Embryonic facial prominence (tissue), 1 donor: ENCODE data around the gene SAXO2.
"Not testable (repeated sequence)": the region's sequence is repeated elsewhere in the genome, so short reads cannot be mapped to it uniquely, and the experiment has no call there.

Experiments
- DNase-seq: peaks from one replicate; pipeline ENCODE4 v3.0.0-alpha.2; 2016; ENCODE audit errors: extremely low spot score

The SAXO2 gene, protein sequence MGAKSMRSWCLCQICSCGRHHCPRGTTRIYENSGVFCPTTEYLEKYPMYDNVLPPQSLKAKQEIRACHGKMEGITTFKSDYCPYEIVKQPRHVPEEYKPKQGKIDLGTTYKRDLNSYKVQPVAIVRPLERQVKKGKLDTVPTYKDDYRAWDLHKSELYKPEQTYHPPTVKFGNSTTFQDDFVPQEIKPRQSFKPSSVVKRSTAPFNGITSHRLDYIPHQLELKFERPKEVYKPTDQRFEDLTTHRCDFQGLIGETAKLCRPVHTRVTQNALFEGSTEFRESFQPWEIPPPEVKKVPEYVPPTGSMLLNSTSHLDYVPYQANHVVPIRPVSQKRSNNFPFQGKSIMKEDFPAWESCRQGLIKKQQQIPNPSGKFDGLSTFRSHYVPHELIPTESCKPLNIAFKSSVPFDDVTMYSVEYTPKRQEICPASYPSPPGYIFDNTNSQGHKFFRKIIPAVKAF

DNA sequence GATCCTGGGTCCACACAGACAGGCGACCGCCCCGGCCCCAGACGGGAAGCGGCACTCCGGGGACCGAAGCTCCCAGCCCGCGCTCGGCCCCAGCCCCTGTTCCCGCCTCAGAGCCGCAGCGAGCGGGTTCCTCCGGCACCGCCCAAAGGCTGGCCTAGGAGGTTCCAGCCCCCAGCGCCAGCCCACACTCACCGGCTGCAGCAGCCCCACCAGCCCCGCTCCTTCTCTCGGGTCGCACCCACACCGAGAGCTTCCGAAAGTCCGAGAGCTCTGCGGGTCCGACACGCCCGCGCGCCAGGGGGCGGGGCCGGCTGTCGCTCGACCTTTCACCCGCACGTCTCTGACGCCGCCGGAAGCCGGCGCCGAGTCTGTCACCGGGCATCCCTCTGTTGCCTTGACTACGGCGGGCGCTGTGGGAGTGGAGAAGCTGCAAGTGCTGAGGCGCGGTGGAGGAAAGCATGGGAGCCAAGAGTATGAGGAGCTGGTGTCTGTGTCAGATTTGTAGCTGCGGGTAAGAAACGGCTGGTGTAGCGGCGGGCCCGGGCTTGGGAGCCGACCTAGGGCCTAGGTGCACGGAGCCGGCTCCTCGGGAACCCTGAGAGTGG lies at the start of gene SAXO2, which contains the start of gene EFL1:
Gene SAXO2 (plus strand): TSS at position 397 of the 605 bp plus-strand sequence. CDS start 62 bp downstream, at position 459.
Gene EFL1 (minus strand): TSS at position 313 of the 605 bp plus-strand sequence. CDS start 956 bp downstream, outside the sequence.
- DNase-seq = peak; percentile 63

DNA sequence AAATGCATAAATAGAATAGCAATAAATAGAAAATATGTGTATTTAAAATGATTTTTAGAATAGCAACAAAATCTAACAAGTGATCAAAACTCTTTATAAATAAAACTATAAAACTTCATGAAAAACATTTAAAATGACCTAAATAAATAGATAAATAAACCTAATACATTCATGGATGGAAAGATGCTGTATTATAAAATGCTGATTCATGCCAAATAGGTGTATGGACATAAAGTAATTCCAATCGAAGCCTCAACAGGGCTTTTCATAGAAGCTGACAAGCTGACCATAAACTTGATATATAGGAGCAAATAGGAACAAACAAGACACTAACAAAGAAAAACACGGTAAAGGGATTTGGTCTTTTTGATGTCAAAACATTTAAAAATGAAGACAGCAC lies 46.5 kb upstream of the SAXO2 start:
- DNase-seq = not testable (repeated sequence)

DNA sequence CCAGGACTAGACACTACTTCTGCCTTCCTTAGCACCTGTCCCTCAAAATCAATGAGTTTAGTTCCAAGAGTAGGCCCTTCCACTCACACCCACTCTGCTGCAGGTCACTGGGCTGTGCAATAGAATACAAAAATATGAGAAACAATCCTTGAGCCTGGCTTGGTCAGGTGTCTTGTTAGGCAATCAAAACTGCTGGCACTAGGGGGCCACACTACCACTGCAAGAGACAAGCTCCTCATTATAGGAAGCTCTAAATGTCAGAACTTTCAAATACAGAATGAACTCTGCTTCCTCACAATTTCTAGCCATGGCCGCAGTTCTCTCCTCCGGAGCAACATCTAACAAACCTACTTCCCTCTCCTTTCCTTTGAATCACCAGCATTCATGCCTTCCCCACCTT lies 41.1 kb upstream of the SAXO2 start:
- DNase-seq = not testable (repeated sequence)

DNA sequence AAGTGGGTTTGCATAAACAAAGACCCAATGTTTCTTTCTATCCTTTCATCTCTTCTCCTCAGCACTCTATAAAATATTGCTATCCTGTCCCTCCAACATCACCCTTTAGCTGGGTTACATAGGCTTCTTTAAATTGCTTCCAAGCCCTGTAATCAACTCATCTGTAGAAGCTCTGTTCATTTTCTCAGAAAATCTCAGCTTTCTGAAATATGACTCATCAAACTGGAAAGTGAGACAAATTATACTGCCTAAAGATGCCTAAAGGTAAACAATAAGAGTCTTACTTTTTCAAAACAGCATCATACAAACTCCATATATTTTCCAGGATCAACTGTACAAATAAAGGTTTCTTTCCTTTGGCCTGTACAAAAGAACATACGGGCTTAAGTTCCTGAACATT lies 33.9 kb upstream of the SAXO2 start:
- DNase-seq = no peak

DNA sequence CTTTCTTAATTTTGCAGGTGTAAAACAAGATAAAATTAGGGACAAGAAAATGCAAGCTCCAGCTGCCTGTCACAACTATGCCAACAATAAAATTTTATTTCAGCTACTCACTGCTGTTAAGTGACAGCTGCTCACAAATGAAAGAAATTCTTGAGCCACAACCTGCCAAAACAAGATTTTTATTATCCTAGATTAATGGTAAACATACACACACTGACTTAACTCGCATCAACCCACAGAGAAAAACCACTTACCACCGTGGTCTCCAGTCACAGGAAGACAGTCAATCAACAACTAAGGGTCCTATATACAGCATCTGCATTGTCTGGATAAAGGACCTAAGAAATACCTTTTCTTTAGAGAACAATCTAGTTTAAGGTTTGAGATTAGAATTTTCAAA lies 31.4 kb upstream of the SAXO2 start:
- DNase-seq = no peak

DNA sequence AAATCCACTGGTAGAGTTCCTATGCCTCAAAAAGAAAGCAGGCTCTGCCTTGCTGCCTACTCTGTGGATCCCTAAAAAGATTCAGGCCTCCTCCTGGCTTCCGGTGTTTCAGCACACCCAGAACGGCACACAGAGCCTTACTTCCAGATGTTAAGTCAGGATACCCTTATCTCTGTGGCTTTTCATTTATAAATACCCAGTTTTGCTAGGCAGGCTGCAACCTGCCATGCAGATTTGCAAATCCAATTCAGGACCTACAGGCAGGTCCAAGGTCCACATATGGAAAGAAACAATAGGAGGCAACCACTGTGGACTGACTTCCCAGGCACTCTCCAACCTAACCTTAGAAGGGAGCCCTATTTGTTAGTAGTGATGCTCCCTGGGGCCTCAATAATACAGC lies 30.8 kb upstream of the SAXO2 start:
- DNase-seq = no peak

DNA sequence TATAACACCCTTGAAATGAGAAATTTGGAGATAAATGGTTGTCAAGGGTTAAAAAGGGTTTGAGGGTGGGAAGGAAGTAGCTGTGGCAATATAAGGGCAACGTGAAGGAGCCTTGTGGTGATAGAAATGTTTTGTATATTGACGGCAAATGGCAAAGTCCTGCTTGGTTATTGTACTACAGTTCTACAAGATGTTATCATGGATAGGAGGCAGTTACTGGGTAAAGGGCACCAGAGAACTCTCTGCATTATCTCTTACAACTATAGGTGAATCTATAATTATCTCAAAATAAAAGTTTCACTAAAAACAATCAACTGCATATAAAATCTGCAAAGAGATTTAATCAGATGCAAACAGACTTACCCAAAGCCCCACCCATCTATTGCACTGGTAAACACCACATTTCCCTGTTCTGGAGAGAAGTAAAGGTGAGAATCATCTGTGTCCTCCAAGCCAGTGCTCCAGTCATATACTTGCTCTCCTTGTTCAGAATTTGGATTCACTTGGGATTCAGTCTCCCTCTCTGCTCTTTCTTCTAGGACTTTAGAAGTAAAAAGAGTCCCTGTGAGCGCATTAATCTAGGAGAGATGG lies 24.6 kb upstream of the SAXO2 start:
- DNase-seq = not testable (repeated sequence)

DNA sequence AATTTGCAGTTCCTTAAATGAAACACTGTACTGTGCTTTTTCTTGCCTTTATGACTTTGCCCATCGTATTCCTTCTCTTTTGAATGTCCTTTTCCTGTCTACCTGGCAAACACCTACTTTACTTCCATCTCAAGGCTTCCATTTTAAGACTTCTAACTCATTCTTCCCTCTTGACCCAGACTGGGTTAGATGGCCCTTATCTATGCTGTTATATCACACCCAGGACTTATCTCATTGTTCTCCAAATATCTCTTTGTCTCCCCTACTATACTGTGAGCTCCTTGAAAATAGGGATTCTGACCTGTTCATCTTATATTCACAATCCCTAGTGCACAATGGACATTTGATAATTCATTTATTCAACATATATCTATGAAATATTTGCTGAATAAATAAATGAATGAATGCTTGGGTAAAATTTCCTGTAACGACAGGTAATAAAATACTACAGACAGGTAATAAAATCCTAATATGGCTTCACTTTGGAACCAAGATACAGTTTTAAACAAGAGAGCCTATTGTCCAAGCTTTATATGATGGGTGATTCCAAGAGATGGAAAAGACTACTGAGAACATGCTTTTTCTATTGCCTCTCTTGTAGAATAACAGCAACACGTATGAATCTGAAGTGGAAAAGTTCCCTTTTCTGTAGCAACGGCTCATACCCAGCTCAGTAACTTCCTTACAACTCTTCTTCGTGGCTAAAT lies 22.8 kb upstream of the SAXO2 start:
- DNase-seq = no peak

DNA sequence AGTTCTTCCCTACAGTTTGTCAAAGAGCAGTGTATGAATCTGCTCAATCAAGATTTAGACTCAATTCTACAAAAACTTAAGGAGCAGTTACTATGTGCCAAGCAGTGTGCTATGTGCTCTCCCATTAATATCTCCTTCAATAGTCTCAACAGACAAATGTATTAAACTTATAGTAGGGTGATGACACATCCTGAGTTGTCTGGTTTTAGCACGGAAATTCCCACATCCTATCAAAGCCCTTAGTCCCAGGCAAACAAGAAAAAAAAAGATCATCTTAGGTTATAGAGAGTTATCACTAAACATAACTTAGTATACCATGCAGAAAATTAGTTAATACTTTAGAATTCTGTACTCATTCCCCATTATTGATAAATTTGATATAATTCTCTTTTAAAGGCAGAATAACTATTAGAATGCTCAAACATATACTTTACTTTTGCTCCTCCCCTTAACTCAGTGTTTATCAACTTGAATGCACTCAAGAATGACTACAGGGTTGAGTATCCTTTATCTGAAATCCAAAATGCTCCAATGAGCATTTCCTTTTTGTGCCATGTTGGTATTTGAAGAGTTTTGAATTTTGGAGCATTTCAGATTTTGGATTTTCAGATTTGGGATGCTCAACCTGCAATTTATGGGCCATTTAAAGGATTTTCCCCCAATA lies 20.6 kb upstream of the SAXO2 start:
- DNase-seq = not testable (repeated sequence)

DNA sequence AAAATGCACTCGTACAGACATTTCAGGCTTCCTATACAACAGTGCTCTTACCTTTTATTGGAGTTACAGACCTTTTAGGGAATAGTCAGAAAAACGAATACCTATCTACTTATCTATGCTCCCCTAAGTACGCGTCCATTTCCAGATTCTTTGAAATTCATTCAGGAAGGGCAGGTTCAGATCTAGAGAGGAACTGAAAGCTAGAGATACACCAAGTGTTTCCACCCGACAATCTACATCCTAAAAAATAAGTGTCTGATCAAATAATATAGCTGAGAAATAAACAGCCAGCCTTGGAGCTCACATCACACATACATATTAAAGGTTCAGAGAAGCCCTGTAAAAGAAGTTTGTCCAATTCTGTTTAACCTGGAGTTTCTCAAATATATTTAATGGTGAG lies 19.0 kb upstream of the SAXO2 start:
- DNase-seq = not testable (repeated sequence)

DNA sequence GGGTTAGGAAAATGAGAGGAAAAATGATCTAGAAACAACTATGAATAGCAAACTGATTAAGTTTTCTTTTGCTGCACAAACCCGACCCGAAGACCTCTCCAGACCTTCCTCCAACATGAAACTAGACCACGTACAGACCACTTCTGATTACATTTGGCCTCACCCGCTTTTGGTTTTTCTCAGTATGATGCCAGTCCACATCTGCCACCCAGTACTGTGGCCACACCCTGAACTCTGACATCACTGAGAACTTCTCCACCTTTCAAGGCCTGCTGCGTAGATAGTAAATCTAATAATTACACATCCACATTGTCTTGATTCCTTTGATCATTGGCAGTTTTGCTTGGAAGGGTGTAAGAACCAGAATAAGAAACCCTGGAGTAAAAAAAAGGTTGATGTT lies 16.7 kb upstream of the SAXO2 start:
- not testable (repeated sequence) for DNase-seq

DNA sequence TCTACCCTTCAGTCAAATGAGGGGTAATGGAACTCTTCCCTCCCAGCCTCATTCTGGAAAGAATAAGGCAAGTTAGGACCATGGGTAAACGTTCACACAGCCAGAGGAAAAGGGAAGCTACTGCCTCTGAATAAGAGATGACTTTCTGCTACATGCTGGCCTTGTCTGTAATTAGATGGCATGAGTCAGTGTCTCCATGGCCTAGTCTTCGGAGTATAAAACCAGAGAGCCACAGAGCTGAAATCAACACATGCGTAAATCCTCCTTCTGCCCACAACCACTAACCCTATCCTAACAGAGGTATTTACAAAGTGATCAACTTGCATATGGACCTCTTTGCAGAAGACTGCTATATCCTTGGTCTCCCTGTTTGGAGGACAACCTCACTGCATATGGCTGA lies 14.4 kb upstream of the SAXO2 start:
- not testable (repeated sequence) for DNase-seq

DNA sequence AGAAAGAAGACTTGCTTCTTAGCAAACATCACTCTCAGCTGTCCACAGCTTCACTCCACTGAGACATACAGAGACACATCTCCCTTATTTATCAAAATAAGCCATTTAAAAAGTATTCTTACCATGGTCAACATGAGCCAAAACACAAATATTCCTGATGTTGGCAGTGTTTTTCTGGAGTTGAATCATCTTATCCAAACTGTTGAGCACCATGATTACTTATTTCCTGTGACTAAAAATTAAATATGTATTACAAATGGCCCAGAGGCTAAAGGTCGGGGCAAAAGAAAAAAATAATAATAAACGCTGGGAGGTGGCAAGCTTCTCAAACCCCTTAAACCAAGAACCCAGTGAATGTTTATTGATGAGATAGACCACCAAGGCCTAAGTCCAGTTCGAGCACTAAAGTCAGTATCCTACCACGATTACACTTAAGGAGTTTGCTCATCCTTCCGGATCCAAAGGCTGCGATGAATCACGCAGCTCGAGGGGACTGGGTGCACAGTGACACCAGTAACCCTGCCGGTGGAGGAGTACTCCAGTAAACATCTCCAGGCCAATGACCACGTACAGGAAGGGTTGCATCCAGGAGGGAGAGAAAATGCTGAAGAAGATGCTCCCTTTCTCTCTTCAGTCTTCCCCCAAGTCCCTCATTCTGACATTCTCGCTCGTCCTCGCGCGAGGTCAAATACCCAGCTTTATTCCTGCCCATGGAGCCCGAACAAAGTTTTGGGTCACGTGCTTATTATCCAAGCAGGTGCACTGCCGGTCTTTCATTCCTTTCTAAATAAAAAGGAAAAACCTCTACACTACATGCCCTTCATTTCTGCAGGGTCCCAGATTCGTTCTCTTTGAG lies 824 bp upstream of the SAXO2 start:
- DNase-seq = not testable (repeated sequence)

DNA sequence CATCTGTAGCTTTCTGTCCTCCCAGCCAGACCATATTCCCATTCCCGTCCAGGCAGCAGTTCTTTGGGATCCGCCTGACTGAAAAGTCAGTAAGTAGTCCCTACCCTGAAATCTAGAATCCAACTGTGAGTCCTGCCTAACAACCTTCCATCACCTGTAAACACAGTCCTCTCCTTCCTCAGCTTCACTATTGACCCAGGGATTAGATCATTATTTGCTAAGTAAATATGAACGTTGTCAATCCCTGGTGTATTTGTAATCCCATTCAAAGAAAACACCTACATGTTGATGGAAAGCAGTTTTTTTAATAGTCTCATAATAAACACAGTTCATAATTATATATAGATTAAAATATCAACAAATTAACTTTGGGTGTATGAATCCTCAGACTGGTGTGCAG lies 732 bp downstream of the SAXO2 start:
- no peak for DNase-seq

DNA sequence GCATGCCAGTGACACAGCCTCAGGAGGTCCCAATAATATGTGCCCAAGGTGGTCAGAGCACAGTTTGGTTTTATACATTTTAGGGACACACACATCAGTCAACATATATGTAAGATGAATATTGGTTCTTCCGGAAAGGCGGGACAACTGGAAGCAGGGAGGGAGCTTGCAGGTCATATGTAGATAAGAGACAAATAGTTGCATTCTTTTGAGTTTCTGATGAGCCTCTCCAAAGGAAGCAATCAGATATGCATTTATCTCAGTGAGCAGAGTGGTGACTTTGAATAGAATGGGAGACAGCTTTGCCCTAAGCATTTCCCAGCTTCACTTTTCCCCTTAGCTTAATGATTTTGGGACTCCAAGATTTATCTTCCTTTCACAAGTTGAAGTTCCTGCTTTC lies 4.5 kb downstream of the SAXO2 start:
- DNase-seq = not testable (repeated sequence)

DNA sequence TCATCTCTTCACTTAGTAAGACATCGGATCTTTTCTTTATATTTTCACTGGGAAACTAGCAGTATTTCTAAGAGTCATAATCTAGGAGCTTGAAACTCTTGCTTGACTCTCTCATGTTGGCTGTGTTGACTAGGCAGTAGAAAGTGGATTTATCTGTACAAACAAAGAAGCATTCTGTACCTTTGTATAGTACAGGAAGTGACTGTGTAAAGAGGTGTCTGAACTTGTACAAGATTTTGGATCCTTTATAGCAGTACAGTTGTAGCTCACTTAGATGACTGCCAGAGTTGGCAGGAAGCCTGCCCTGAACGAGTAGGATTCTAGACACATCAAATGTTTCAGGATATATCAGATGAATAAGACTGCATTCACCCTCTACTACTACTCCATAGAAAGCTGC lies 5.8 kb downstream of the SAXO2 start:
- not testable (repeated sequence) for DNase-seq

DNA sequence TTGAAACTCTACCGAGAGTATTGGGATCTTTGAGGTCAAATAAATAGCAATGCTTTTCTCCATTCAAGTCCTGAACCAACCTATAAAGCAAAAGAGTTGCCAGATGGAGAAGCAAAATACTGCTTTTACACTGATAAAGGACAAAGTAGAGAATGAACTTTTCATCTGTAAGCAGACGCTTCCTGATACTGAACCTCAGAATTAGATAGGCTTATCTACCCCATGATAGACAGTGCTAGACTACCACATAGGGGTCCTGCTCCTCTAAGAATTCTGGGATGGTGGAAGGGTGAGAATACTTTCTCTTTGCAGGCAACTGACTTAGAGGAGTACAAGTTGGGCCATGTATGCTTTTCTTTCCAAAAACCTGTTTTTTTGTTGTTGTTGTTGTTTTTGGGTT lies 9.5 kb downstream of the SAXO2 start:
- no peak for DNase-seq

DNA sequence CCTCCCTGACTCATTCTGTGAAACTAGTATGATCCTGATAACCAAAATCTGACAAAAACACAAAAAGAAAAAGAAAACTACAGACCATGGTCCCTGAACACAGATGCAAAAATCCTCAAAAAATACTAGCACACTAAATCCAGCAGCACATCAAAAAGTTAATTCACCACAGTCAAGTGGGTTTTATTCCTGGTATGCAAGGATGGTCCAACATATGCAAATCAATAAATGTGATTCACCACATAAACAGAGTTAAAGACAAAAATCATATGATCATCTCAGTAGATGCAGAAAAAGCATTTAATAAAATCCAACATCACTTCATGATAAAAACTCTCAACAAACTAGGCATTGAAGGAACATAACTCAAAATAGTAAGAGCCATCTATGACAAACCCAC lies 12.8 kb downstream of the SAXO2 start:
- DNase-seq = no peak

DNA sequence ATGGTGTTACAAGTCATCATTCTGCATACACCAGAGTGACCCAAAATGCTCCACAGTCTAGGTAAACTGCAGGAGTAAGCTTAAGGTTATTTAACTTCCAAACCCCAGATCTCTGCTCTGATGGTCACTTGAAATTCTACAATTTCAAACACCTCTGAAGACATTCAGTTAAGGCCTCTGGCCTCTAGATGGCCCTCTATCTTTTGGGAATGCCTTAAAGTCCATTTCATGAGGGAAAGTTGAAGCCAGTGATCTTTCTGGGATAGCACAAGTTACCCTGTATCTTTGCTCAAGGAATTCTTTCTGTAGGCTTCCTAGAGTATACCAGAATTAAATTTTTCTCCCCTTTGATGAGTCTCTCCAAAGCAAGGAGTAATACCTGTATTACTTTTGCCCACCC lies 18.7 kb downstream of the SAXO2 start:
- not testable (repeated sequence) for DNase-seq

DNA sequence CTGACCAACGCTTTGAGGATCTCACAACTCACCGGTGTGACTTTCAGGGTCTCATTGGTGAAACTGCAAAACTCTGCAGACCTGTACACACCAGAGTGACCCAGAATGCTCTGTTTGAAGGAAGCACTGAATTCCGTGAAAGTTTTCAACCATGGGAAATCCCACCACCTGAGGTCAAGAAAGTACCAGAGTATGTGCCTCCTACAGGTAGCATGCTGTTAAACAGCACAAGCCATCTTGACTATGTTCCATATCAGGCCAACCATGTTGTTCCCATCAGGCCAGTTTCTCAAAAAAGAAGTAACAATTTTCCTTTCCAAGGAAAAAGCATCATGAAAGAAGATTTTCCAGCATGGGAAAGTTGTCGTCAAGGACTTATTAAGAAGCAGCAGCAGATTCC lies 19.8 kb downstream of the SAXO2 start:
- DNase-seq = not testable (repeated sequence)
